Effector CD8-positive, alpha-beta T cell (primary cell): ENCODE data around the gene NIPAL3.
"Not testable (repeated sequence)": the region's sequence is repeated elsewhere in the genome, so short reads cannot be mapped to it uniquely, and the experiment has no call there.

ENCODE experiments used
- DNase-seq: peaks from one replicate; lab custom pipeline; 2025; lab: John Stamatoyannopoulos, UW

Gene NIPAL3

GRCh38 chr1:24517898-24518297, 102.3 kb downstream of the NIPAL3 start:
- no peak for DNase-seq

GRCh38 chr1:24520282-24520681, 104.7 kb downstream of the NIPAL3 start:
- DNase-seq = not testable (repeated sequence)
